GM18511 (cell line): Measurements from ENCODE around the gene KLHL2.

Experiments used
- ATAC-seq: cut with Tn5 transposase; IDR thresholded peaks from one replicate; pipeline ENCODE4 v1.9.1; 2021; ENCODE audit warnings: mild to moderate bottlenecking, moderate library complexity; ENCODE audit not compliant: unreplicated experiment

KLHL2 gene

GRCh38 chr4:165286619-165287340 lies 79.4 kb downstream of the KLHL2 start:
- ATAC-seq: peak; percentile 86

GRCh38 chr4:165288226-165288625 lies 80.9 kb downstream of the KLHL2 start:
- ATAC-seq: peak; percentile 37

- ATAC-seq: peak; percentile 16
Observed at GRCh38 chr4:165288639-165289422, 81.5 kb downstream of the KLHL2 start.

- ATAC-seq: no peak
Observed at GRCh38 chr4:165289423-165289785, 82.0 kb downstream of the KLHL2 start.

- no peak for ATAC-seq
Observed at GRCh38 chr4:165293061-165293460, 85.7 kb downstream of the KLHL2 start.

- no peak for ATAC-seq
Observed at GRCh38 chr4:165293927-165294649, 86.7 kb downstream of the KLHL2 start.

GRCh38 chr4:165294907-165295306 lies 87.5 kb downstream of the KLHL2 start:
- ATAC-seq: peak; percentile 98

GRCh38 chr4:165297626-165298025 lies 90.3 kb downstream of the KLHL2 start:
- ATAC-seq: no peak

GRCh38 chr4:165299399-165300060 lies 92.2 kb downstream of the KLHL2 start:
- no peak for ATAC-seq

GRCh38 chr4:165301833-165302232 lies 94.5 kb downstream of the KLHL2 start:
- peak; percentile 95 for ATAC-seq

GRCh38 chr4:165302658-165303057 lies 95.3 kb downstream of the KLHL2 start:
- no peak for ATAC-seq

GRCh38 chr4:165308166-165308565 lies 100.8 kb downstream of the KLHL2 start:
- no peak for ATAC-seq

- ATAC-seq: no peak
Observed at GRCh38 chr4:165308606-165309005, 101.2 kb downstream of the KLHL2 start.

GRCh38 chr4:165309456-165309855 lies 102.1 kb downstream of the KLHL2 start:
- no peak for ATAC-seq

GRCh38 chr4:165312506-165312905 lies 105.1 kb downstream of the KLHL2 start:
- no peak for ATAC-seq

- ATAC-seq: no peak
Observed at GRCh38 chr4:165319030-165319429, 111.7 kb downstream of the KLHL2 start.

- ATAC-seq: no peak
Observed at GRCh38 chr4:165319509-165319908, 112.1 kb downstream of the KLHL2 start.

- ATAC-seq: no peak
Observed at GRCh38 chr4:165324236-165324917, 117.0 kb downstream of the KLHL2 start.

- ATAC-seq: no peak
Observed at GRCh38 chr4:165324918-165325304, 117.5 kb downstream of the KLHL2 start.

GRCh38 chr4:165325732-165326512 lies 118.6 kb downstream of the KLHL2 start:
- no peak for ATAC-seq
